SU-DHL-6 (cell line): Measurements from ENCODE around the gene ULBP2.

Experiments used
- H2AFZ ChIP-seq: fragments of 200-600 bp; sonication (generic); 2 replicates; pipeline ENCODE4 v1.6.1; 2014; ENCODE audit warnings: low read depth, mild to moderate bottlenecking, moderate library complexity, mixed read lengths, antibody characterized with exemption, low read length; ENCODE audit not compliant: severe bottlenecking
- H3F3A ChIP-seq: fragments of 200-600 bp; shearing (Covaris generic); 2 replicates; pipeline ENCODE4 v1.6.0; 2016; ENCODE audit warnings: antibody characterized with exemption, mild to moderate bottlenecking; ENCODE audit not compliant: insufficient read depth
- H3K27ac ChIP-seq: fragments of 200-600 bp; sonication (generic); 2 replicates; pipeline ENCODE4 v1.5.1; 2016; ENCODE audit warnings: low read depth, mild to moderate bottlenecking, low read length, moderate library complexity, mixed read lengths
- H3K27me3 ChIP-seq: fragments of 200-600 bp; sonication (generic), shearing (Covaris generic); 2 replicates; pipeline ENCODE4 v1.6.0; 2014; ENCODE audit warnings: mild to moderate bottlenecking, low read length
- H3K36me3 ChIP-seq: fragments of 200-600 bp; sonication (generic); 2 replicates; pipeline ENCODE4 v1.6.1; 2014; ENCODE audit warnings: mild to moderate bottlenecking, low read length, mixed read lengths
- H3K4me2 ChIP-seq: fragments of 300-600, 200-600 bp; shearing (Covaris generic), sonication (generic); 2 replicates; pipeline ENCODE4 v1.6.0; 2014; ENCODE audit warnings: low read length, low read depth, mild to moderate bottlenecking; ENCODE audit not compliant: poor library complexity, severe bottlenecking
- H3K4me3 ChIP-seq: fragments of 200-600 bp; sonication (generic); 2 replicates; pipeline ENCODE4 v1.5.1; 2014; ENCODE audit warnings: antibody characterized with exemption, low read length, mild to moderate bottlenecking, mixed read lengths; ENCODE audit not compliant: insufficient read depth, poor library complexity, severe bottlenecking
- H3K79me2 ChIP-seq: fragments of 200-600 bp; sonication (generic); 2 replicates; pipeline ENCODE4 v1.6.1; 2014; ENCODE audit warnings: mild to moderate bottlenecking, low read length, moderate library complexity; ENCODE audit not compliant: insufficient read depth
- H3K9ac ChIP-seq: fragments of 200-600 bp; sonication (generic); 2 replicates; pipeline ENCODE4 v1.7.0; 2014; ENCODE audit warnings: mild to moderate bottlenecking, low read length
- H3K9me2 ChIP-seq: fragments of 200-600 bp; sonication (generic); replicated peaks from 2 replicates; pipeline ENCODE4 v1.6.1; 2014; ENCODE audit warnings: low read length; ENCODE audit not compliant: insufficient read depth
- H3K9me3 ChIP-seq: fragments of 200-600 bp; sonication (generic); 2 replicates; pipeline ENCODE4 v1.6.1; 2014; ENCODE audit warnings: low read length, mixed read lengths; ENCODE audit not compliant: insufficient read depth
- H4K20me1 ChIP-seq: fragments of 200-600 bp; sonication (generic); 2 replicates; pipeline ENCODE4 v1.6.1; 2014; ENCODE audit warnings: low read depth, mild to moderate bottlenecking, antibody characterized with exemption, low read length, moderate library complexity, mixed read lengths
- EZH2phosphoT487 ChIP-seq: fragments of 200-600 bp; sonication (generic), shearing (Covaris generic); conservative IDR thresholded peaks from 2 replicates; pipeline ENCODE4 v1.6.1; 2018; ENCODE audit warnings: mild to moderate bottlenecking, antibody characterized with exemption, low read length, moderate library complexity, mixed read lengths
- TF ChIP-seq, protein P1 (sequence below): fragments of 200-600 bp; sonication (generic); IDR thresholded peaks from one replicate; pipeline ENCODE4 v1.5.1; 2017; ENCODE audit warnings: antibody characterized with exemption, mild to moderate bottlenecking, low read length, moderate library complexity; ENCODE audit not compliant: insufficient read depth, poor library complexity, severe bottlenecking

Gene ULBP2

DNA sequence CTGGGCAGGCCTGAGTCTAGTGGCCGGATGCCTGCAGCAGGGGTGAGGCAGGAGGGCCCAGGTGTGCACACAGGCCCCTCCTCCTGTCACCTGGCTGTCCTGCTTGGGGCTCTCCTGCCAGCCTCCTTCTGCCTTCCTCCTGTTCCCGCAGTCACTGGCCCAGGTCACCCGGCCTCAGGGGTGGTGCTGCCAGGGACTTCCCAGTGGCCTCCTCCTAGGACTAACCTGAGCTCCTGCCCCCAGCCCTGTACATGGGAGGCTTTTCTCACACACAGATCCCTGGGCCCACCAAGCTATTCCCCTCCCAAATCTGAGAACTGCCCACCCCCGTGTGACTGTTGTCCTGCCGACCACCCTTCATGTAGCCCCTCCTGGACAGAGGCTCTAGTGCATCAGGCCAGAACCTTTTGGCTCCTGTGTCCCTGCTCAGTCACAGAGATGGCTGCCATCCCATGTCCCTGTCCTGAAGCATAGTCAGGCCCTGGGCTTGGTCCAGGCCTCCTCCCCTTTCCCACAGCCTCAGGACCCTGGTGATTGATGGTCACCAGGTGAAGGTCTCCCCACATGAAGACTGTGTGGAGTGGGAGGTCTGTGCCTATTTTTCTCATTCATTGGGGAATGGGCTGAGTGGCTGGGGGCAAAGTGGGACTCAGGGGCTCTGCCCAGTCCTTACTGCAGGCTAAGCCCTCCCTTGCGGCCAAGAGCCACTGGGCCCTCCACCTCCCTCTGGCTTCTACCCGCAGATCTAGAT is 20.8 kb downstream of the ULBP2 start:
- Histone ChIP-seq H3K9me3 (no peaks in the 10 kb centered on the region), H3K79me2 (no peaks in the 10 kb centered on the region), H3K27me3 (no peaks in the 10 kb centered on the region), H3K9me2 (no peaks in the 10 kb centered on the region), H2AFZ (no peak overlapping the region), H3K9ac (no peak overlapping the region), H3K4me3 (no peak overlapping the region), H3F3A (no peaks in the 10 kb centered on the region), H3K36me3 (no peaks in the 10 kb centered on the region), H3K27ac (no peak overlapping the region), H4K20me1 (no peaks in the 10 kb centered on the region), H3K4me2 (no peak overlapping the region)
- TF ChIP-seq, protein P1, sequence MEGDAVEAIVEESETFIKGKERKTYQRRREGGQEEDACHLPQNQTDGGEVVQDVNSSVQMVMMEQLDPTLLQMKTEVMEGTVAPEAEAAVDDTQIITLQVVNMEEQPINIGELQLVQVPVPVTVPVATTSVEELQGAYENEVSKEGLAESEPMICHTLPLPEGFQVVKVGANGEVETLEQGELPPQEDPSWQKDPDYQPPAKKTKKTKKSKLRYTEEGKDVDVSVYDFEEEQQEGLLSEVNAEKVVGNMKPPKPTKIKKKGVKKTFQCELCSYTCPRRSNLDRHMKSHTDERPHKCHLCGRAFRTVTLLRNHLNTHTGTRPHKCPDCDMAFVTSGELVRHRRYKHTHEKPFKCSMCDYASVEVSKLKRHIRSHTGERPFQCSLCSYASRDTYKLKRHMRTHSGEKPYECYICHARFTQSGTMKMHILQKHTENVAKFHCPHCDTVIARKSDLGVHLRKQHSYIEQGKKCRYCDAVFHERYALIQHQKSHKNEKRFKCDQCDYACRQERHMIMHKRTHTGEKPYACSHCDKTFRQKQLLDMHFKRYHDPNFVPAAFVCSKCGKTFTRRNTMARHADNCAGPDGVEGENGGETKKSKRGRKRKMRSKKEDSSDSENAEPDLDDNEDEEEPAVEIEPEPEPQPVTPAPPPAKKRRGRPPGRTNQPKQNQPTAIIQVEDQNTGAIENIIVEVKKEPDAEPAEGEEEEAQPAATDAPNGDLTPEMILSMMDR: no peak
- TF ChIP-seq EZH2phosphoT487: no peak

DNA sequence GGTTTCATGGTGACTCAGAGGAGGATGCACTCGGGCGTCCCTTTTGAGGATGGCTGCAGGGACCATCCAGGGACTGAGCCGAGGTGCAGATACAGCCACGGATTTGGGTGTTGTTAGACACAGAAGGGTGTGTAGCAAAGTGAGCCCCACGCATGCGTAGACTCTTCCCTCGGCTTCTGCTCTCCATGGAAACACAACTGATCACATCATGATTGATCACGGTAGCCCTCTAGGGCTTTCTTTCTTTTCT is 21.3 kb downstream of the ULBP2 start:
- no peaks in the 10 kb centered on the region for H3K36me3 ChIP-seq
- H2AFZ ChIP-seq: no peak overlapping the region
- no peaks in the 10 kb centered on the region for H3K9me3 ChIP-seq
- no peaks in the 10 kb centered on the region for H4K20me1 ChIP-seq
- no peaks in the 10 kb centered on the region for H3K27me3 ChIP-seq
- TF ChIP-seq EZH2phosphoT487: no peak
- TF ChIP-seq, protein P1: no peak
- H3K27ac ChIP-seq: no peak overlapping the region
- H3K4me2 ChIP-seq: no peak overlapping the region
- H3K4me3 ChIP-seq: no peak overlapping the region
- no peaks in the 10 kb centered on the region for H3F3A ChIP-seq
- no peak overlapping the region for H3K9ac ChIP-seq
- no peaks in the 10 kb centered on the region for H3K79me2 ChIP-seq
- H3K9me2 ChIP-seq: no peaks in the 10 kb centered on the region

DNA sequence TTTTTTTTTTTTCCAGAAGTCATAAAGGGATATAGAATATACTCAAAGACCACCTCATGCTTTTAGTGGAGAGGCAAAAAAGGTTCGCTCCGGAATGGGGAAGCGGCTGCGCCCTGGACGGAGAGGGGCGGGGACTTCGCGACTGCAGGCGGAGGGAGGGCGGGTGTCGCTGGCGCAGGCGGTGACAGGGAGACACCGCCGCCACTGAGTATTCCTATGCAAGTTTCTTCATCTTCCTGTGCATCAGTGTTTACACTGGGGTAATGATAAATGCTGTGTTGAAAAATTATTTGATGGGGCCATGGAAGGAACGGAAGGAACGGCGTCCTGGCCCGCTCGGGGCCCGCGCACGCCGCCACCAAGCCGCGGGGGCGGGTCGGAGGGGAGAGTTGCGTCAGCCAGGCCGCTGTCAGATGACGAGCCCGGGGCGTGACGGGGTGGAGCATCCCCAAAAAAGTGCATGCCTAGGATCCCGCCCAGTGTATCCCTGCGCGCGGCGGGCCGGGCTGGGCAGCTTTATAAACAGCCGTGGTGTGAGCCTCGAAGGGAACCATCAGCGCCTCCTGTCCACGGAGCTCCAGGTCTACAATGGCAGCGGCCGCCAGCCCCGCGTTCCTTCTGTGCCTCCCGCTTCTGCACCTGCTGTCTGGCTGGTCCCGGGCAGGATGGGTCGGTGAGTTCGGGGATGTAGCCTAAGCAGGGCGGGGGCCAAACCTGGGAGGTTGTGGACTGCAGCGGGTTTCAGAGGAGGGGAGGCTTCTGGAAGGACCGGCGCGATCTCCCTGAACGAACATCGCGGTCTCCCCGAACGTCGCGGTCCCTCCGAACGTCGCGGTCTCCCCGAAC is 21.9 kb downstream of the ULBP2 start, which contains the start of gene ULBP1:
TSS of gene ULBP1 (plus strand) at position 482 of the 846 bp plus-strand sequence. CDS start at position 589, 107 bp downstream.
- no peak for TF ChIP-seq EZH2phosphoT487
- TF ChIP-seq, protein P1: no peak
- H3K27ac ChIP-seq: no peak within 1 kb of the TSS
- H3K79me2 ChIP-seq: no peaks in the 10 kb centered on the region
- no peaks in the 10 kb centered on the region for H3K9me2 ChIP-seq
- H3K9me3 ChIP-seq: no peaks in the 10 kb centered on the region
- no peak within 1 kb of the TSS for H3K4me3 ChIP-seq
- H3K9ac ChIP-seq: no peak within 1 kb of the TSS
- no peaks in the 10 kb centered on the region for H3F3A ChIP-seq
- no peak within 1 kb of the TSS for H3K4me2 ChIP-seq
- no peaks in the 10 kb centered on the region for H3K27me3 ChIP-seq
- H2AFZ ChIP-seq: no peak within 1 kb of the TSS
- H3K36me3 ChIP-seq: no peaks in the 10 kb centered on the region
- no peaks in the 10 kb centered on the region for H4K20me1 ChIP-seq
